NCI-H2227 (cell line): ENCODE data around the gene PHLPP1.
"Not testable (repeated sequence)": the region's sequence is repeated elsewhere in the genome, so short reads cannot be mapped to it uniquely, and the experiment has no call there.

Experiments used
- DNase-seq: peaks from one replicate; lab custom pipeline; 2025; ENCODE audit not compliant: unreplicated experiment; lab: John Stamatoyannopoulos, UW

Gene PHLPP1

DNA sequence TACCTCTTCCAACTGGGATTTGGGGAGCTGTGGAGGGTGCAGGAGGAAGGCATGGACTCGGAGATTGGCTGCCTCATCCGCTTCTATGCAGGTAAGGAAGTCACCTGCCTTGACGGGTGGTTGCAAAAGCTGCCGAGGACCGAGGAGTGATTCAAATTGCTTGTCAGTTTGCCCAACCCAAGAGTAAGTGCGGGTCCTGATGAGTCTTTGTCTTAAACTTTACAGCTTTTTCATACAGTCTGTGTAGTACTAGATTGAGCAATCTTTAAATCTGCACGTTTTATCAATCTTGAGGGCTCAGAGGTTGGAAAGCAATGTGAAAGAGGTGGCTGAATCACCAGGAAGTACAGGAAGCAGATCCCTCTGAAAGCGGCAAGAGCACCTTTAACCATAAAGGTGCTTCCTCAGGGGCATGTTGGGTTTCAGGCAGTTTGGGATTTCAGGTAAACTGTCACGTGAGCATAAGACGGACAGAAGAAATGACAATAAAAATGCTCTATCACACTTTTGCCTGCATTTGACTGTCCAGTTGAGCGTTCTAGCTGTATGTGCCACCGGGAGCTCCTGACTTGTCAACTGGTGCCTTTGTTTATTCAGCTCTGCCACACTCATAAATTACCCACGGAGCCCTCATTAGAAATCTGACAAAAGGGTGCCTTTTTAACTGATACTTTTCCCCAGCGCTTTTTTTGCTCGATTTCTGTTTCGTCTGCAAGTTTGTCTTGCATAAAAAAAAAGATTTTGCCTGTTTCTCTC is 2.0 kb downstream of the PHLPP1 start:
- no peak for DNase-seq

DNA sequence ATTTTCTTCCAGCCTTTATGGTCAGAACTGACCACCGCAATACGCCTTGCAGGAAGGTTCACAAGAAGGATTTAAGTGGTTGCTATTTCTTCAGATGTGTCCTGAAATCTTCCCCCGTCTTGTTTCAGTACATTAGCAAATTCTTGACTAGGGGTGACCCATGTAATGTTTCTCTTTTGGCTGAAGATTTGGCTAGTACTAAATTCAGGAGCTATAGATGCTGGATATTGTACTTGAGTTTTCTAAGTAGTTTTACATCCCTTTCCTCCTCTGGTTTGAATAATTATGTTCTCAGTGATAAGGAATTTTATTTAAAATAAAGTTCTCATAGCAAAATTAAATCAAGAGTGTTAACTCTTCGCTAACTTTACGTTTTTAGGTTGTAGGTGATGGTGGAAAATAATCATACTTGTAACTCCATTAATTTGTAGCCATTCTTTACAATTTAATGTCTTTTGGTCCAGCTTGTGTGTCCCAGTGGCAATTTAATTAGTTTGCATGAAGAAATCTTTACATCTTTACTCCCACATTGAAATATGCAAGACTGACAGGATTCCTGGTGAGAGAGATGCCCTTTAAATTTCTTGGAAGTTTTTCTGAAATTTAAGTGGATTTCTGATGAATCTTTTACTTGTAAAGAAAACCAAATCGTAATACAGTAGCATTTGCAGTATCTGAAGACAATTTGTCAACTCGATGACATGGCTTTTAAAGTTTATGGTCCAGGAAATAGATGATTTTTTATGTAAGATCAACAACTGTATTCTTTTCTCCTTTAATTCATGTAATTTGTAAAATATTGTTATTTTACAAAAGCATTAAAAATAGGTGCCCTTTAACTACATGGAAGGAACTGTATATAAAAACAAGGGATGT is 2.8 kb downstream of the PHLPP1 start:
- DNase-seq: no peak

DNA sequence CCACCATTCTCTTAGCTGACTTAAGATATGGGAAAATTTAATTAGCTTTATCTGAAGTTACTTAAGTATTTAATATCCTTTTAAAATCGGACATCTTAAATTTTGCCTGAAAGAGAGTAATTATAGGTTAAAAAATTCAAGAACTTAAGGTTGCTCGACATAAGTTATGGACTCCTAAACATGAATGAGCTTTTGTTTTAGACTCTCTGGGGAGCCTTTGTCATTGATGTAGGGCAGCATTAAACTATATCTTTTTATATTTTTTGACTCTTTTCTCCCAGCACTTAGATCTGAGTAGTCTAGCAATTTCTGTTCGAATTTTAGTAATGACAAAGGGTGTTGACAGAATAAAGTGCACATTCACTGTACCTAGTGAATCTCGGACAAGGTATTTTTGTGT is 4.7 kb downstream of the PHLPP1 start:
- DNase-seq: no peak

DNA sequence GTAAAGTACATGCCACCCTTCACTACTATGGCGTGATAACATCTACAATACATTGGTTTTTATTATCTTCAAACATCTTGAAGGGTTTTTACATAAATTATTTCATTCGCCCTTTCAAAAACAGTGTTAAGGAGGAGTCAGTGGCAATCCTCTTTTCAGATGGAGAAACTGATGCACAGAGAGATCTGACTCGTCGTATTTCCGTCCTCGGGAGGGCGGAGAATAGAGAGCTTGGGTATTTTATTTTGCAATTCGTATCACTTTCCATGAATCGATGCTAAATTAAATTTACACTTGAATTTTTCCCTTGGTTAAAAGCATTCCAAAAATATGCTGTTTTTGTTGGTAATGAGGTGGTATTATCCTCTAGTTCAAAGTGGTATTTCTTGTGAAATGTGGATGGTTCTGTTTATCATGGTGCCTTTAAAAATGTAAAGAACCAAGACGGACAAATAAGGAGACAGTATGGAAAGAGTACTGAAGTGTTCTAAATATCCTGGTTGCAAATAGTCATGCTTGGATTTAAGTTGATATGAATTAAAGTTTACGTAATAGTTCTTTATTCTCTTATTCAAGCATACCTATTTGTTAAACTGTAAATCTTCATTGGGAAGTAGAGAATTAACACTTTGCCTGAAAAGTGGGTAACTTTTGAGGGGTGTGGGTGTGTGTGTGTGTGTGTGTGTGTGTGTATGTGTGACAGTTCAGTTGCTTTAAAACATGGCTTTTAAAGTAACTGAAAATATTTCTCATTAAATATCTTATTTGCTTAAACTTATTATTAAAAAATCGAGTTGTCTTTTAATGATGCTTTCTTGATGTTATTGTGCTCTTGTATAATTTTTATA is 5.6 kb downstream of the PHLPP1 start:
- DNase-seq: no peak

DNA sequence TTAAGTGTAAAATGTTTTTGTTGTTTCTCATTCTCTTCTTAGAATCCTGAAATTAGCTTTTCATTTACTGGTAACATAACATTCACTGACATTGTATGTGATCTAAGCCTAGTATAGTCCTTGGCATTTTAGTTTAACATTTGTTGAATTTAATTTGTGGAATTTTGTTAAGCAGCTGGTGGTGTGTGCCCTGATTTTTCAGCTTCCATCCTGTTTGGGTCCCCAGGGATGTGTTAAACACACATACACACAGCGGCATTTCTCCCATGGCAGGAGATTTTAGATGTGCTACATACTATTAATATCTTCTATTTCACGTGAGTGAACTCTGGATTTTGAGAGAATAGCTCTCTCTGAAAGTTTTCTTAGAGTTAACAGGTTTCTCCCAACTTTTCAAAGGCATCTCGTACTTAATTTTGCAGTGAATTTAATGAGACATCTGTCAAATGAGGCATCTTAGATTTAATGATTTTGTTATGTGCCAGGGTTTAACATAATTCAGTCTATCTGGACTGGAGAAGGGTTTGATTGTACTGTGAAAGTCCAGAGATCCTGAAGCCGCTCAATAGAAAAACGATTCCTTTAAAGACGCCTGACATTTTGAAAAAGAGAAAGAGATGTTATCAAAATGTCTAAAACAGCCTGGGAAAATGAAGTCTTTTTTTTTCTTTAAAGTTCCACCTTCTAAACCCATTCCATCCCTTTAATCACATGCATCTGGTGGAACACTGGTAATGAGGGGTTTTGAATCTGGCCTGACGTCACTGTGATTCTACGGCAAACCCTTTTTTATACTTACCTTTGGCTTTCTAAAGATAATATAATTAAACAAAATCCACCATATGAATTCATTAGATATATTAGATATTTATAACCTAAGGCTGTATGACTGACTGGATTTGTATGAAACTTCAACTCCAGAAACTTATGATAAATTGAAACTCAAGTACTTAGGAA is 6.8 kb downstream of the PHLPP1 start:
- no peak for DNase-seq

DNA sequence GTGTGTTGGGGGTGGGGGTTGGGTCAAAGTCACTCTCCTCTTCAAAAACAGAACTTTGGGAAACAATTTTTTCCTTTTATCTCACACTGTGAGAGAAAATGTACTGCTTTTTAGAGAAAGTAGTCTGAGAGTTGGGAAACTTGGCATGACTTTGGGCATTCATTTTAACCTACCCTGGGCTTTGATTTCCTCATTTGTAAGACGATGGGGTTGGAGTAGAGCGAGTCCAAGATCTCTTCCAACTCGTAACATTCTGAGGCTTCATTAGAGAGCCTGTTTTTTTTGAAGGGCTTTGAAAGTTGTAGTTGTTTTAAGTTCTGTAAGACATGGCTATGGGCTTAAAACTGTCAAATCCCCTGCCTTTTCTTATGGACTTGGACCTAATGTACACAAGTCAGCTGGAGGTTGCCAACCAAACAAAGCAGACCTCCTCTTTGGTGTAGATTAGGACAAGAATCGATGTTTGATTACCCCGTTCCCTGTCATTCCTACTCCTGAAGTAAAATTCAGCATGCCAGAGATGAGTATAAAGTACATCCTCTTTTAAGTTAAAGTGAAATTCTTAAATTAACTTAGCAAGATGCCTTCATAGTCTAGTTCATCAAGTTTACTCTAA is 8.4 kb downstream of the PHLPP1 start:
- no peak for DNase-seq

DNA sequence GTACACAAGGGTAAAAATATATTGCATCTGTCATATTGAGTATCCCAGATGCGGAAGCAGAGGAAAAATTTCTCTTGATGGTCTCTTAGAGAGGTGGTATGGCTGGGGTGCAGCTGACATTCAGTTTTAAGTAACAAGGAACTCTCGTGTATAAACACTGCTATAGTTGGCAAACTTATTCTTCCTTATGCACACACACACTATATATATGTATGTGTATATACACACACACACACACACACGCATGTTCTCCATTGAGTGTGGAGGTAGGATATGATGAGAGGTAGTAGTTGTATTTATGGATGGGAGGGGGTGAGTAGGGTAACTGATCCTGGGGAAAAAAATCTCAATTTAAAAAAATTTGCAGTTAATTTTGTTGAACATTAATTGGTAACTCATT is 10.6 kb downstream of the PHLPP1 start:
- no peak for DNase-seq

DNA sequence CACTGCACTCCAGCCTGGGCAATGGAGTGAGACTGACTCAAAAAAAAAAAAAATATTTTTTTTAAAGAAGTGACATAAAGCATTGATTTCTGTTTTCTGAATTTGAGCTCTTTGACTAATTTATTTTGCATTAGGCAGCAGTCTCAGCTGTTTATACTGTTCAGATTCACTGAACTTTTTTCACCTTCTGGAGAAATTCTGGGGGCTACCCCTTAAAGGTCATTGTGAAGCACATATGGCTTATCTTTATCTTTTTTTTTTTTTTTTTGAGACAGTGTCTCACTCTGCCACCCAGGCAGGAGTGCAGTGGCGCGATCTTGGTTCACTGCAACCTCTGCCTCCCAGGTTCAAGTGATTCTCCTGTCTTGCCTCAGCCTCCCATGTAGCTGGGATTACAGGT is 12.9 kb downstream of the PHLPP1 start:
- no peak for DNase-seq

DNA sequence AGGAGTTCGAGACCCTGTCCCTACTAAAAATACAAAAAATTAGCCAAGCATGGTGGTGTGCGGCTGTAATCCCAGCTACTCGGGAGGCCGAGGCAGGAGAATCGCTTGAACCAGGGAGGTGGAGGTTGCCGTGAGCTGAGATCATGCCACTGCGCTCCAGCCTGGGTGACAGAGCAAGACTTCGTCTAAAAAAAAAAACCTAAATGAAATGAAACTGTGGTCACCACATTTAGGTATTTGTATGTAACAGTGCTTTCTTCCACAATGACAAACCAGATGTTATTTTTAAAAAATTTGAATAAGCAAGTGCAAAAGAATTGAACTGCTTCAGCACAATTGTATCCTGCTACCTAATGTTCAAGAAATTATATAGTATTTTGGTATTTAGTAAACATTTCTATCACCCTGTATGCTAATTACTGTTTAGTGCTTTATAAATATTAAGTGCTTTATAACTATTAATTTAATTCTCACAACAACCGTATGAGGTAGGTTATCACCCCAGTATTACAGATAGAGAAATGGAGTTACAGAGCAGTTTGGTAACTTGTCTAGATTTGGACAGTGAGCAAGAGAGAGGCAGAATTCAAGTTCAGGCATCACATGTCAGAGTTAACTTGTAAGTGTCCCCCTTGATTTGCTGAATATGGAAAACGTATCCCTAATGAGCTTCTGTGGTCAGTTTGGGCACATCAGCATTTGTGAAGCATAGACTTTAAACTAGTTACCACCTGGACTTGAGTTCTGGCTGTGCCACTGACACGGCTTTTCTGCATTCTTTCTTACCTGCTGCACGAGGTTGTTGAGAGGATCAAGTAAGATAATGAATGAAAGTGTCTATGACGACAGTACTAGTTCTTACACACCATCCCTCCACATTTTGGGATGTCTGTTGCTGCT is 14.4 kb downstream of the PHLPP1 start:
- no peak for DNase-seq

DNA sequence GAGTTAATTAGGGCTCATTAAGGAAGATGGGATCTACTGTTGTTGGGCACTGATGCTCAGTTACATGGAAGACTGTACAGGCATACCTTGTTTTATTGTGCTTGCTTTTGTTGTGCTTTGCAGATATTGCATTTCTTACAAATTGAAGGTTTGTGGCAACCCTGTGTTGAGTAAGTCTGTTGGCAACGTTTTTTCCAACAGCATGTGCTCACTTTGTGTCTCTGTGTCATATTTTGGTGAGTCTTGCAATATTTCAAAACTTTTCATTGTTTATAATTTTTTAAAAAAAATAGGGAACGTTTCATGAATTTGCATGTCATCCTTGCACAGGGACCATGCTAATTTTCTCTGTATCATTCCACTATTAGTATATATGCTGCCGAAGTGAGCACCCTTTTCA is 15.6 kb downstream of the PHLPP1 start:
- DNase-seq: no peak

DNA sequence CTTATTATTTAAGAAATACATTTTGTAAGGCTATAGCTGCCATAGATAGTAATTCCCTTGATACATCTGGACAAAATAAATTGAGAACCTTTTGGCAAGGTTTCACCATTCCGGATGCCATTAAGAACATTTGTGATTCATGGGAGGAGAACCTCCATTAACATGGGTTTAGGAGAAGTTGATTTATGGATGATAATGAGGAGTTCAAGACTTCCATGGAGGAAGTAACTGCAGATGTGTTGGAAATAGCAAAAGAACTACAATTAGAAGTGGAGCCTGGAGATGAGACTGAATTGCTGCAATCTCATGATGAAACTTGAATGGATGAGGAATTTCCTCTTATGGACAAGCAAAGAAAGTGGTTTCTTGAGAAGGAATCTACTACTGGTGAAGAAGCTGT is 17.3 kb downstream of the PHLPP1 start:
- no peak for DNase-seq

DNA sequence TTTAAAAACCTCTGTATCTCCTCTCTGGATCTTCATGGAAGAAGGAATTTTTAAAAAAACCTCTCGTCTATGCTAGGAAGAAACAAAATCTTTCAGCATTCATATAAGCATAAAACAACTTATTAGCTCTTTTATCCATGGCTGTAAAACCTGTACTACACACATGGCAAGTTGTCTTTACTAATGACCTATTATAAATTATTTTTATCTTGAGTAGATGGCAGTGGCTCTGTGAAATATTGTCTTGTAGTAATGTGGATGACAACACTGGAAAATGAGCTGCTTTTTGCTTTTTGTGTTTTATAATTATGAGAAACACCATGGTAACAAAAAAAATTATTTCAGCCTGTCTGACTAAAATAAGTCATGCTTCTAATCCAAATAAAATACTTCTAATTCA is 18.9 kb downstream of the PHLPP1 start:
- DNase-seq: no peak

DNA sequence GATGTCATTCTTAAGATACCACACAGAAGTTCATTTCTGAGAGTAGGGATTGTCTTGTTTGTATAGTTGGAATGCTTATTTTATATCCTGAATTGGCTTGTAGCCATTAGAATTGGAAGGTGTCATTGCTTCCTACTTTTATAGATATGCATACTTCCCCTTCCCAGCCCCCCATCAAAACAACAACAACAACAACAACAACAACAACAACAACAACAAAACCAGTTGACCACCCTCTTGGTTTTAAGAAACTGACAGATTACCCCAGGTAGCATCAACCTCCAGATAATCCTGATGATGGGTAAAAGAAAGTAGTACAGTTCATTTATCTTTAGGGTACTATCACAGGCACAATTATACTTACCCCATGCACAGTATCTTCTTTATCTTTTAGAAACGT is 20.0 kb downstream of the PHLPP1 start:
- no peak for DNase-seq

DNA sequence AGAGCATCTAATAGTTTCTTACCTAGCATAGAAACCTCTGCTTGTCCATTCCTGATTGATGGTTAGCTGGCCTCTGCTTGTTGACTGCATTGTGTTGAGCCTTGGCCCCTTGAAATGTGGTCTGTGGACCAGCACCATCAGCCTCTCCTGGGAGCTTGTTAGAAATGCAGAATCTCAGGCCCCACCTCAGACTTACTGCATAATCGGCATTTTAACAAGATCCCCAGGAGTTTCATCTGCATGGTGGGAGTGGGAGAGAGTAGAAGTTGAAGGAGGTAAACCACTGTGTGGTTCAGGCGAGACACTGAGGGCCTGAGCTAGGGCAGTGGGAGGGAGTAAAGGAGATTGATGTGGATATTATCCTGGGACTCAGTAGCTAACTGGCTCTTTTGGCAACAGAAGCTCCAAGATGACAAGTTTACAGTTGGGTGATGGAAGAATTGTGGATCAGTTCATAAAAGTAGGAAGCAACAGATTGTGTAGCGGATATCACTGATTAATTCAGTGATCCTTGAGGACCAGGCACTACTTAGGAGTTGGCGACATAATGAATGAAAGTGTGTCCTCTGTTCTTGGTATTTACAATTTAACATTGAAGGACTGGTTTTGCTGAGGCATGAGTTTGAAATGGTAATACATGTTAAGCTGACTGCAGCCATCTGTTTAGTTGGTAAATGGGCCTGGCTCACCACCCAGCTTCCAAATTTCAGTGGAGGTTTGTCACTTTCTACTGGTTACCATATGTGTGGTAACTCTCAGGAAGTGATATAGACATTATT is 20.9 kb downstream of the PHLPP1 start:
- DNase-seq: no peak

DNA sequence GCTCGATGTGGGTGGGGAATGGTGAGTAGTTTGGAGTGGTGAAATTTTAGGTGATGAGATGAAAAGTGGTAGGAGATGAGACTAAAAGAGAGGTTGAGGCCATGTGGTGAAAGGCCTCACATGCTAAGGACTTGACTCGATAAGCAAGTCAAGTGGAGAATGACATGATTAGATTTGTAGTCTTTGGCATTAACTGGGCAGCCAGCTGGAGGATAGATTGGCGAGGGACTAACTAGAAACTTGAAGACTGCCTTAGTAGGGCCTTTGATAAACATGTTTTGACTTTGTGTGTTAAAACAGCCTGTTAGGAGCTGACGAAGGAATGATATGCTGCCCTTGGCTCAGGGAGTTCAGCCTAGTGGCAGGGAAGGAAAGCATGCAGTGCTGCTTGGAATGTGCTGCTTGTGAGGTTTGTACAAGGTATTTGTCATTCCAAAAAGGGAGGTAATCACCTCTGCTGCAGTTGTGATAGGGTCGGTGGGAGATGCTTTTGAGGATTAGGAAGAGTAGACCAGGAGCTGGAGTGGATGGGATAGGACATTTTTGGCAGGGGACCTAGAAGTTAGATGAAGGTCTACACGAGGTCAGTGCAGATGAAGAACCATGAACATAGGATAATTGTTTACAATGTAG is 22.0 kb downstream of the PHLPP1 start:
- no peak for DNase-seq

DNA sequence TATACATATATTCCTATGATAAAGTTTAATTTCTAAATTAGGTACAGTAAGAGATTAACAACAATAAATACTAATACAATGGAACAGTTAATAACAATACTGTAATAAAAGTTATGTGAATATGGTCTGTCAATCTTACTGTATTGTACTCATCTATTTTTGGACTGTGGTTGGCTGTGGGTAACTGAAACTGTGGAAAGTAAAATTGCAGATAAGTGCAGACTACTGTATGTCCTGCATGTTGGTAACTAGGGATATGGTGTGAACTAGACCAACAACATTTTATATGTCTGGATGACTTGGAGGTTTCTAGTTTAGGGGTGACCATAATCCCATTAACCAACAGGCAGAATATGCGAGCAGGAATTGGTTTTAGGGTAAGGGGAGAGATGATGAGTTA is 23.3 kb downstream of the PHLPP1 start:
- DNase-seq: no peak

DNA sequence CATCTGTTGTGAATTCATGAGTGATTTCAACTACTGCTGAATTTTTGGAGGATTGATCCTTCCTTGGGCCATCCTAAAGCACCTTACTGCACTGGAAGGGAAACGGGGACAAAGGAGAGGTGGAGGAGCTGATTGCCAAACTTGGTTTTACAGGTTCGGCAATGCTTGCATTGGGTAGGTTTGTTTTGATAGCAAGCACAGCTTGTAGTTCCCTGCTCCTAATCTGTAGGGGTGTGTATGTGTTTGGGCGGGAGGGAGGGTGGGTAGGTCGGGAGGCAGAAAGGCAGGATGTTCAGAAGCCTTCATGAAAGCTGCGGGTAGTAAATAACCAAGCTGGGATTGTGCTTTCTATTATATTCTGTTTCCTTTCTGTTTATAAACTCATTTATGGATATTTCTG is 24.6 kb downstream of the PHLPP1 start:
- DNase-seq: no peak

DNA sequence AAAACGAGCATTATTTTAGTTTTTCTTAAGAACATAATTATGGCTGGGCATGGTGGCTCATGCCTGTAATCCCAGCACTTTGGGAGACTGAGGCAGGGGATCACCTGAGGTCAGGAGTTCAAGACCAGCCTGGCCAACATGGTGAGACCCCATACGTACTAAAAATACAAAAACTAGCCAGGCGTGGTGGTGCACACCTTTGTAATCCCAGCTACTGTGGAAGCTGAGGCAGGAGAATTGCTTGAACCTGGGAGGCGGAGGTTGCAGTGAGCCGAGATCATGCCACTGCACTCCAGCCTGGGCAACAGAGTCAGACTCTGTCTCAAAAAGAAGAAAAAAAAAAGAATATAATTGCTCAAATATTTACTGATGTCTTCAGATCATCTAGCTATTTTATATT is 25.3 kb downstream of the PHLPP1 start:
- DNase-seq: not testable (repeated sequence)
